ENCODE measurements around the gene P2RY6.

Gene P2RY6

DNA sequence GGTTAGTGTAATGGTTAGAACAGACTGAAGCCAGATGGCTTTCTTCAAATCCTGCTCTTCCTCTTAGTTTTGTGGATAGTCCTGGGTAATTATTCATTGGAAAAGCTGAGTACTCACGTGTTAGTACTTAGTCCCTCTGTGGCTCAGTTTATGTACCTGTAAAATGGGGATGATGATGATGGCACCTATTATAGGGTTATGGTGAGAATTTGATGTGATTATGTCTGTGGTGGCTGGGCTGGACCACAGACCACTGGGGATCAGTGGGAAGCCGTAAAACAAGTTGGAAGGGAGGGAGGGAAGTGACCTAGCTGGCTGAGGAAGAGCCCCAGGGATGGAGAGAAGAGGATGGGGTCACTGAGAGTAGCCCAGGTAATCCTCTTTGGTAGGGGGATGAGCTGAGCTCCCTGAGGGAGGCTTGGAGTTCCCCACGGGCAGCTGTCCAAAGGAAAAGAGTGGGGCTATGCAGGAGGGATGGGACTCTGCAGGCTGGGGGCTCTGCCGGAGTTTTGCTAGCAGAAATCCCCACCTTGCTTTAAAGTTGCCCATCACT lies 55.8 kb downstream of the P2RY6 start:
- no peak overlapping the region for H3K27ac ChIP-seq
- TF ChIP-seq, protein P1, sequence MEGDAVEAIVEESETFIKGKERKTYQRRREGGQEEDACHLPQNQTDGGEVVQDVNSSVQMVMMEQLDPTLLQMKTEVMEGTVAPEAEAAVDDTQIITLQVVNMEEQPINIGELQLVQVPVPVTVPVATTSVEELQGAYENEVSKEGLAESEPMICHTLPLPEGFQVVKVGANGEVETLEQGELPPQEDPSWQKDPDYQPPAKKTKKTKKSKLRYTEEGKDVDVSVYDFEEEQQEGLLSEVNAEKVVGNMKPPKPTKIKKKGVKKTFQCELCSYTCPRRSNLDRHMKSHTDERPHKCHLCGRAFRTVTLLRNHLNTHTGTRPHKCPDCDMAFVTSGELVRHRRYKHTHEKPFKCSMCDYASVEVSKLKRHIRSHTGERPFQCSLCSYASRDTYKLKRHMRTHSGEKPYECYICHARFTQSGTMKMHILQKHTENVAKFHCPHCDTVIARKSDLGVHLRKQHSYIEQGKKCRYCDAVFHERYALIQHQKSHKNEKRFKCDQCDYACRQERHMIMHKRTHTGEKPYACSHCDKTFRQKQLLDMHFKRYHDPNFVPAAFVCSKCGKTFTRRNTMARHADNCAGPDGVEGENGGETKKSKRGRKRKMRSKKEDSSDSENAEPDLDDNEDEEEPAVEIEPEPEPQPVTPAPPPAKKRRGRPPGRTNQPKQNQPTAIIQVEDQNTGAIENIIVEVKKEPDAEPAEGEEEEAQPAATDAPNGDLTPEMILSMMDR (conservative IDR thresholded peaks at IDR 0.05), result no peak

DNA sequence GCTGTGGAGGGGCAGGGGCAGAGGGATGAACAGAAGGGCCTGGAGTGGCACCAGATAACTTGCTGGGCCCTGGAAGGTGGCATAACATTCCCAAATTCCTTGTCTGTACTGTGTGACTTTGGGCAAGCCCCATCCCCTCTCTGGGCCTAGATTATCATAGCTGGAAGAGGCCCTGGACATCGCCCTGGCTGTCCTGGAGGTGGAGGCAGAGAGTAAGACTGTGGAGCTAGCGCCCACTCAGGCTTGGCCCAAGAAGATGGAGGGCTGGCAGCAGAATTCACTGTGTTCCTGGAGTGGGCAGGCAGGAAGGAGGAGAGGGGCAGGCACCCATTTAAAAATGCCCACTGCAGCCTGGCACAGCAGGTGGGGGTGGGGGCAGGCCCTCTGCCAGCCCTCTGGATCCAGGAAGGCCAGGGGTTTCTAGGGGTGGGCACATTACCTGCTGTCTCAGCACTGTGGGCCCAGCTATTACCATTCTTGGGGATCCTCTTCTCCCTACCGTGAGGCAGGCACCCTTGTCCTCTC lies 58.5 kb downstream of the P2RY6 start:
- no peak overlapping the region for H3K27ac ChIP-seq

DNA sequence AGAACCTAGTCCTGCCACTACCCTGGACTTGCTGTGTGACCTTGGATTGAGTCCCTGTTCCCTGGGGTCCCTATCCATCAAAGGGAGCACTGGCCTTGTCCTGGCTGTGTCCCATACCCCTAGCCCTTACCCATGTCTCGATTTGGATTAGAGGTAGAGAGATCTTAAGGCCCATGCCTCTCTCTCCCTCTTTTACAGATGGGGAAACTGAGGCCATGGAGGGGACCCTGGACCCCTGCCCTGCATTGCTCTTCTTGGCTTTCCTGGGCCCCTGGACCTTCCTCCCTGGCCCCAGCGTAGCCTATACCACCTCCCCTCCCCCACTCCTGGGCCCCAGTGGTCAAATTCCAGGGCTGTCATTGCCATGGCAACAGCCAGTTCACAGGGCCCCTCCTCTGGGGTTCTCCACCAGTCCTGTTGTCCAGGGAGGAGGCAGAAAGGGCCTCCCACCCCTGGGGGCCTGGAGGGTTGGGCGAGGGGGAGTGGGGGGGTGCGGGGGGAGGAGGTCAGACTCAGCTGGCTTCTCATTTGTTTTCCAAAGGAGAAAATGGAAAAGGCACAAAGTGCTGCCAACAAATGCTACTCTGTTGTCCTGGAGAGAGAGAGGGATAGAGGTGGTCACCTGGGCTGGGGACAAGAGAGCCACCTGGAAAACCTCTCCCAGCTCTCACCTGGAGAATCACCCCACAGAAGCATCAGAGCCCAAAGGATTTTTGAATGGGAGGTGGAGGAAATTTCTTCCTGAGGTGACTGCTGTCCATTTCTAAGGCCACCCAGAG lies 59.2 kb downstream of the P2RY6 start:
- no peak overlapping the region for H3K27ac ChIP-seq

More for the DNA sequence above, 58.5 kb downstream of the P2RY6 start:
- TF ChIP-seq, protein P1 (conservative IDR thresholded peaks at IDR 0.05), result peak; percentile 29; the same call in 1 of the 2 replicates

DNA sequence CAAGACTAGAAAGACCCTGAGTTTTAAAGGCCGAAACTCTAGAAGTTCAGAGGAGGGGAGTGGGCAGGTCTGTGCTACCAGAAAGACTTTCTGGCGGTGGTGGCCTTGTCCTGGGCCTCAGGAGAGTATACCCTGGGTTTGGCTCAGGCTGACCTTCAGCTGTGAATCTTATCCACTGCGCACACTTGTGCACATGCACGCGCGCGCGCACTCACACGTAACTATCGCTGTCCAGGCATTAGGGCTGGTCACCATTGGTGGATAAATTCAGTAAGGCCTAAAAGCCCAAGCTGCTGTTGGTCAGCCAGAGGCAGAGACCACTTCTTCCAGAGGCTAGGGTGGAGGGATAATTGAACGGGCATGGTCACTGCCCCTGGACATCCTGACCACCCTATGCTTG lies 61.0 kb downstream of the P2RY6 start:
- no peak overlapping the region for H3K27ac ChIP-seq
- TF ChIP-seq, protein P1 (conservative IDR thresholded peaks at IDR 0.05), result no peak

More for the DNA sequence above, 59.2 kb downstream of the P2RY6 start:
- TF ChIP-seq, protein P1 (conservative IDR thresholded peaks at IDR 0.05), result no peak

DNA sequence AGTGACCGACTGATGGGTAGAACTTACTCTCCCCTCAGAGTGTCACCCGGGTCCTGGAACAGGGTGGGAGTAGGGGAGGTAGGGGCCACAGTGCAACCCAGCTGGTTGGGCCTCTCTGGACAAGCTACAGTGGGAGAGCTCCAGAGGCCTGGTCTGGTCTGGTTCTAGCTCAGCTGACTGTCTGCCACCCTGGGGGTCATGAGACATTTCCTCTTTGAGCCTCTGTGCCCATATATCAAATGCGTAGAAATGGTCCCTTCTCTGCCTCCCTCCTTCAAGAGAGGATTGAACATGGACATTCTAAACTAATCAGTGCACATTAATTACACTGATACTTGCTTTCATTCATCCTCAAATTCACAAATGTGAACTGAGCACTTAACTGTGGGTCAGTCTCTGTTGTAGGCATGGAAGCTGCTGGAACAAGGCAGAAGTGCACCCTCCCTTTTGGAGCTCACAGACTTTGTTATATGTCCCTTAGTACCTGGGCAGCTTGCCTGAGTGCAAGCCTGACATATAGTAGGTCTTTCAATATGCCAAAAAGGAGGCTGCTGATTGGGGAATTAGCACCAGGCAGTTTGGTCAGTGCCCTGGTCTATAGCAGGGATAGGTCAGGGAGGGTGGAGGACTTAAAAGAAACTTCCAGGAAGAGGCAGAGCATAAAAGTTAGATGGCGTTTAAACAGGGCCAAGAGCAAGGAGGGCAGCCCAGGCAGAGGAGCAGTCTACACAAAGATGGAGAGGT lies 61.7 kb downstream of the P2RY6 start:
- no peak overlapping the region for H3K27ac ChIP-seq

DNA sequence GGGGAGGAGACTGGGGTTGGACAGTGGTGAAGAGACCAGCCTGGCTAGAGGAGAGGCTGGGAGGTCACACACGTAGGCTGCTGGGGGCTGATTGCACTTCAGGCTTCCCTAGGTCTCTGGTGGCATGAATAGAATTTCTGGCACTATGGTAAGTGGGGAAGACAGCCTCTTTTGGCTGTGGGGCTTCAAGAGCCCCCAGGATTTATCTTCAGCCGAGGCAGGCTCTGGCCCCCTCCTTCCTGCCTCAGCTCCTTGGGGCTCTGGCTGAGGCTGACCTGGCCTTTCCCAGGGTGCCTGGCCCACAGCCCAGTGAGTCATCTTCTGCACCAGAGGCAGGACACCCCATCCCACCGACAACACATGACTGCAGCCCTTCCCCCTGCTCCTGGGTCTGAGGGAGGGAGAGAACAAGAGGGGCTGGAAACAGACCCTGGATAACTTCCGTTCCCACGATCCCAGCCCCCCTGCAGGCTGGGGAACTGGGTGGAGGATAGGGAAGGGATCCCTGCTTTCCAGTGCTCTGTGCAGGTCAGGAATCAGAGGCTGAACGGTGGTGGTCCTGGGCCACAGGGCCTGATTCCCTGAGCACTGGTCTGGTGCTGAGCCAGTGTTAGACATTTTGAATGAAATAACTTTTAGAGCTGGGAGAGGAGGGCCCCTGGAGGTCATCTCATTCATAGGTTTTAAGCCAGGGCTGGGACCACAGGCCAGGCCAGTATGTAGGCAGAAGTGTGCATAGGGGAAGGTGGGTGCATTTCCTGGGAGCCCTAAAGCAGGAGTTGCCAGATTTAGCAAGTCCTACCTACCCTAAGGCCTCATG lies 62.5 kb downstream of the P2RY6 start:
- peak overlapping the region; percentile 4; the same call in 1 of the 2 replicates for H3K27ac ChIP-seq
- TF ChIP-seq, protein P1 (conservative IDR thresholded peaks at IDR 0.05), result no peak

More for the DNA sequence above, 61.7 kb downstream of the P2RY6 start:
- TF ChIP-seq, protein P1 (conservative IDR thresholded peaks at IDR 0.05), result no peak
